HepG2 (cell line): ENCODE measurements around the gene DBN1. TPM values are rescaled to one million over a fixed set of nuclear protein-coding genes. Genes with fewer than 3 reads are reported as not detected.
A peak's percentile ranks its signal among the peaks of the same experiment; 100 is the strongest.

Experiments used
- CEBPZ ChIP-seq: IDR thresholded peaks from 2 replicates; pipeline ENCODE4 v1.6.1; 2012; ENCODE audit warnings: low read length, improper control_type of control experiment
- CREB3 ChIP-seq: sonication (generic); formaldehyde crosslinking; IDR thresholded peaks from 2 replicates; pipeline ENCODE4 v1.5.0; 2020; ENCODE audit warnings: missing genetic modification reagents
- HOXA9 ChIP-seq: sonication (generic); formaldehyde crosslinking; IDR thresholded peaks from 2 replicates; pipeline ENCODE4 v1.8.1; 2022; ENCODE audit warnings: missing genetic modification reagents, mild to moderate bottlenecking, moderate library complexity, borderline replicate concordance
- KDM1A ChIP-seq: IDR thresholded peaks from 2 replicates; pipeline ENCODE4 v1.6.1; 2016; ENCODE audit warnings: missing compliant biosample characterization
- NFKBIZ ChIP-seq: IDR thresholded peaks from 2 replicates; pipeline ENCODE4 v1.6.1; 2018; ENCODE audit warnings: missing genetic modification reagents, missing compliant biosample characterization
- NR2F6 ChIP-seq, 2 experiments: IDR thresholded peaks; 2 replicates each; pipeline ENCODE4 v1.6.1; 2016; ENCODE audit warnings: antibody characterized with exemption in 1 of 2, mild to moderate bottlenecking in 1 of 2
- SMAD3 ChIP-seq: sonication (generic); formaldehyde crosslinking; IDR thresholded peaks from 2 replicates; pipeline ENCODE4 v1.4.0; 2020; ENCODE audit warnings: missing genetic modification reagents
- SRY ChIP-seq: sonication (generic); formaldehyde crosslinking; IDR thresholded peaks from 2 replicates; pipeline ENCODE4 v1.8.0; 2022; ENCODE audit warnings: mild to moderate bottlenecking, missing genetic modification reagents
- TGIF2 ChIP-seq: IDR thresholded peaks from 2 replicates; pipeline ENCODE4 v1.6.1; 2016; ENCODE audit warnings: control low read depth, missing compliant biosample characterization
- ZBTB34 ChIP-seq: sonication (generic); formaldehyde crosslinking; IDR thresholded peaks from 2 replicates; pipeline ENCODE4 v1.8.0; 2022; ENCODE audit warnings: mild to moderate bottlenecking, missing genetic modification reagents
- ZFP37 ChIP-seq: sonication (generic); formaldehyde crosslinking; IDR thresholded peaks from 2 replicates; pipeline ENCODE4 v1.4.0; 2020; ENCODE audit warnings: missing genetic modification reagents, borderline replicate concordance
- ZMAT3 ChIP-seq: sonication (generic); formaldehyde crosslinking; conservative IDR thresholded peaks from 2 replicates; pipeline ENCODE4 v1.7.0; 2021; ENCODE audit warnings: missing genetic modification reagents
- ZNF44 ChIP-seq: sonication (generic); formaldehyde crosslinking; IDR thresholded peaks from 2 replicates; pipeline ENCODE4 v1.5.1; 2020; ENCODE audit warnings: mild to moderate bottlenecking, missing genetic modification reagents
- ZNF512B ChIP-seq: sonication (generic); formaldehyde crosslinking; IDR thresholded peaks from 2 replicates; pipeline ENCODE4 v1.5.1; 2020; ENCODE audit warnings: missing genetic modification reagents, mild to moderate bottlenecking, borderline replicate concordance
- ZNF564 ChIP-seq: sonication (generic); formaldehyde crosslinking; IDR thresholded peaks from 2 replicates; pipeline ENCODE4 v1.8.1; 2023; ENCODE audit warnings: mild to moderate bottlenecking, missing genetic modification reagents
- ZNF7 ChIP-seq: IDR thresholded peaks from 2 replicates; pipeline ENCODE4 v1.6.1; 2016; ENCODE audit warnings: missing biosample characterization, missing genetic modification reagents
- ZNF770 ChIP-seq: sonication (generic); formaldehyde crosslinking; IDR thresholded peaks from 2 replicates; pipeline ENCODE4 v1.5.0; 2020; ENCODE audit warnings: mild to moderate bottlenecking, missing genetic modification reagents
- ZNF790 ChIP-seq: sonication (generic); formaldehyde crosslinking; IDR thresholded peaks from 2 replicates; pipeline ENCODE4 v1.8.0; 2022; ENCODE audit warnings: missing genetic modification reagents, mild to moderate bottlenecking, borderline replicate concordance
- polyA plus RNA-seq, 8 experiments: library from polyadenylated mRNA; depleted of rRNA in 3 of 8; stranded (reverse) in 7 of 8; unstranded in 1 of 8; fragments of >200 nt; fragmentation: Illumina TruSeq in 4 of 8; extraction: Trizol in 4 of 8; gene quantifications; 2 replicates each; pipeline versions ENCODE4 v1.2.1 to v1.2.3, GENCODE V29; 2011 to 2016; ENCODE audit warnings: low read depth in 4 of 8, missing spikeins in 1 of 8, mixed read lengths in 1 of 8; ENCODE audit not compliant: insufficient read depth in 1 of 8
- total RNA-seq, 5 experiments: library from RNA; depleted of rRNA; stranded (reverse); fragments of >200 nt; fragmentation: Illumina TruSeq; extraction: Trizol; gene quantifications; 2 replicates each; pipeline ENCODE4 v1.2.3, GENCODE V29; 2016; ENCODE audit warnings: low read depth in 1 of 5

DBN1 gene
- total and polyA plus RNA-seq, 2 of the 13 experiments (the other 11 are each of a cell fraction or from before 2014, with no cell fraction given) = 27.0 to 37.3 TPM

GRCh38 chr5:177425801-177426565 is 47.5 kb downstream of the DBN1 start (continued):
- TF ChIP-seq ZNF790 (CRISPR knock-in tag) (no peak), SRY (CRISPR knock-in tag) (0 out of 2 replicates have a peak, but pooled peaks have one; percentile 54), ZFP37 (CRISPR knock-in tag) (peak; percentile 67; the same call in 1 of the 2 replicates), ZBTB34 (CRISPR knock-in tag) (no peak), NR2F6 (IDR thresholded peaks at IDR 0.05) (no peak), NR2F6 (CRISPR knock-in tag; IDR thresholded peaks at IDR 0.05) (no peak), ZNF564 (no peak), ZNF512B (CRISPR knock-in tag) (no peak), ZMAT3 (0 out of 2 replicates have a peak, but pooled peaks have one; percentile 27), HOXA9 (CRISPR knock-in tag) (peak; percentile 14; the same call in 1 of the 2 replicates), ZNF7 (CRISPR knock-in tag) (peak; percentile 84), NFKBIZ (CRISPR knock-in tag) (no peak), ZNF770 (CRISPR knock-in tag) (peak; percentile 85), TGIF2 (no peak), ZNF44 (CRISPR knock-in tag) (no peak), SMAD3 (CRISPR knock-in tag) (no peak), KDM1A (CRISPR knock-in tag) (peak; percentile 98), CEBPZ (peak; percentile 50), CREB3 (CRISPR knock-in tag) (0 out of 2 replicates have a peak, but pooled peaks have one; percentile 24)
